ENCODE measurements around the gene PPP1R14C. TPM values are rescaled to one million over a fixed set of nuclear protein-coding genes. Genes with fewer than 3 reads are reported as not detected.

PPP1R14C gene
- polyA plus RNA-seq, 1 donor (not counting 4 experiments of a cell fraction or from before 2014, with no cell fraction given): 50.6 TPM

DNA sequence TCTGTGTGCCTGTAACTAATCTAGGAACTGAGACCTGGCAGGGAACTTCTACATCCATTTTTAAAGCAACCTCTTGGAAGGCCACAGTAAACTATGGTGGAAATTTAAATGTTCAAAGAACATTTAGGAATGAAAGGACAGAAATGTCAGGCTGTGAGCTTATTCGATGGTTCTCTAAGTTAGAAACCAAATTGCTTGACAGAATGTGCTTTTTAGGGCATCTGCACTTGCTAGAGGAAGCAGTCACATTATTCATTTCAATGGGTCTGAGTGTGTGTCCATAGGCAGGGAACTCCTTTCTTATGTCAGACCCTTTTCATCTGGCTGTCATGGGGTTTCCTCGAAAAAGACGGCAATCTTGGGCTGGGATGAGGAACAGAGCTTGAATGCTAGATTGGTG is 84.4 kb downstream of the PPP1R14C start:
- dilution Hi-C loops (cut with MboI; ENCODE audit: extremely low pct_ligation_motif_present, low sequenced_read_pairs): no loop called here
- Histone ChIP-seq H3K79me2 (ENCODE audit: control insufficient read depth, insufficient read depth, low read length) (peaks cover 3% of the 10 kb centered on the region), H3K9me1 (ENCODE audit: control insufficient read depth, extremely low read depth, insufficient read depth, low read length) (peaks cover 2% of the 10 kb centered on the region), H3K4me1 (ENCODE audit: control insufficient read depth, extremely low read depth, insufficient read depth, low read length) (peaks cover 30% of the 10 kb centered on the region), H3K27me3 (ENCODE audit: control insufficient read depth, extremely low read depth, insufficient read depth, low read length) (no peaks in the 10 kb centered on the region), H3K4me2 (ENCODE audit: control insufficient read depth, extremely low read depth, insufficient read depth, low read depth, low read length) (no peak overlapping the region), H3K9me3 (ENCODE audit: control insufficient read depth, low read depth, low read length) (no peaks in the 10 kb centered on the region), H3K4me3 (ENCODE audit: control insufficient read depth in 2 of 3, extremely low read depth in 1 of 3, insufficient read depth in 2 of 3, low read depth in 1 of 3, low read length in 3 of 3) (no peak overlapping the region), H2AFZ (ENCODE audit: control insufficient read depth, low read length) (no peak overlapping the region), H3K27ac (ENCODE audit: control insufficient read depth, insufficient read depth, low read length) (no peak overlapping the region), H3K36me3 (ENCODE audit: control insufficient read depth in 2 of 2, extremely low read depth in 1 of 2, insufficient read depth in 2 of 2, low read length in 2 of 2) (peaks cover 0 to 3% of the 10 kb centered on the region in 2 experiments), H3K9ac (ENCODE audit: control insufficient read depth, extremely low read depth, insufficient read depth, low read length) (no peak overlapping the region), H4K20me1 (ENCODE audit: control insufficient read depth, extremely low read depth, insufficient read depth, low read length) (no peaks in the 10 kb centered on the region)
- DNase-seq (ENCODE audit: low read depth, low spot score) (no peak), FAIRE-seq (peak; percentile 5)
- no peak for TF ChIP-seq EZH2 (IDR thresholded peaks at IDR 0.05; ENCODE audit: low read length)
- TF ChIP-seq, protein P1, sequence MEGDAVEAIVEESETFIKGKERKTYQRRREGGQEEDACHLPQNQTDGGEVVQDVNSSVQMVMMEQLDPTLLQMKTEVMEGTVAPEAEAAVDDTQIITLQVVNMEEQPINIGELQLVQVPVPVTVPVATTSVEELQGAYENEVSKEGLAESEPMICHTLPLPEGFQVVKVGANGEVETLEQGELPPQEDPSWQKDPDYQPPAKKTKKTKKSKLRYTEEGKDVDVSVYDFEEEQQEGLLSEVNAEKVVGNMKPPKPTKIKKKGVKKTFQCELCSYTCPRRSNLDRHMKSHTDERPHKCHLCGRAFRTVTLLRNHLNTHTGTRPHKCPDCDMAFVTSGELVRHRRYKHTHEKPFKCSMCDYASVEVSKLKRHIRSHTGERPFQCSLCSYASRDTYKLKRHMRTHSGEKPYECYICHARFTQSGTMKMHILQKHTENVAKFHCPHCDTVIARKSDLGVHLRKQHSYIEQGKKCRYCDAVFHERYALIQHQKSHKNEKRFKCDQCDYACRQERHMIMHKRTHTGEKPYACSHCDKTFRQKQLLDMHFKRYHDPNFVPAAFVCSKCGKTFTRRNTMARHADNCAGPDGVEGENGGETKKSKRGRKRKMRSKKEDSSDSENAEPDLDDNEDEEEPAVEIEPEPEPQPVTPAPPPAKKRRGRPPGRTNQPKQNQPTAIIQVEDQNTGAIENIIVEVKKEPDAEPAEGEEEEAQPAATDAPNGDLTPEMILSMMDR (optimal IDR thresholded peaks at IDR 0.05 in 1 of 3, IDR thresholded peaks at IDR 0.05 in 1 of 3, conservative IDR thresholded peaks at IDR 0.05 in 1 of 3; ENCODE audit: extremely low read depth in 1 of 3, insufficient read depth in 2 of 3, low read length in 3 of 3): no peak

DNA sequence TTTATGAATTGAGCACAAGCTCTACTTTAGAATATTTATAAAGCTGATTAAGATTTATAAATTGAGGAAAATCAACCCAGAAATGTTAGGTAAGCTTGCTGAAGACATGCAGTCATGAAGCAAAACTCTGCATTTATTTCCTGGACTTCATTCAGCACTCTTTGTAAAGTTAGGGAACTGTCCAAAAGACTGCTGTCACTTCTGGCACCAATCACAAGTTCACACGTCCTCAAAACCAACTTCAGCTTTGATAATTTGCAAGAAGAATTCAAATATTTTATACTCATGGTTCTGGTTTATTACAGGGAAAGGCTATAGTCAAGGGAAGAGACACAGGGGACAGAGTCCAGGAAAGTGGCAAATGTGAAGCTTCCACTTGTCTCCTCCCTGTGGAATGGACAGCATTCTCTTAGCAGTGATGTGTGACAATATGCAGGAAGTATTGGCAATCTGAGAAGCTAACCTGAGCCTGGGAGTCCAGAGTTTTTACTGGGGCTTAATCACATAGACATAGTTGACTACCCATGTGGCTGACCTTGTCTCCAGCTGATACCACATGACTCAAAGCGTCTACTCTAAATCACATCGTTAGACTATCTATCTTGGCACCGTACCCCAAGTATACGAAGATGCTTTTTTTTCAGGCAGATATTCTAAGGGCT is 85.4 kb downstream of the PPP1R14C start:
- no peak for DNase-seq (ENCODE audit: low read depth, low spot score)
- Histone ChIP-seq H3K27me3 (ENCODE audit: control insufficient read depth, extremely low read depth, insufficient read depth, low read length) (no peaks in the 10 kb centered on the region), H3K9me3 (ENCODE audit: control insufficient read depth, low read depth, low read length) (no peaks in the 10 kb centered on the region), H2AFZ (ENCODE audit: control insufficient read depth, low read length) (no peak overlapping the region), H3K4me1 (ENCODE audit: control insufficient read depth, extremely low read depth, insufficient read depth, low read length) (peaks cover 40% of the 10 kb centered on the region), H3K4me2 (ENCODE audit: control insufficient read depth, extremely low read depth, insufficient read depth, low read depth, low read length) (no peak overlapping the region), H3K79me2 (ENCODE audit: control insufficient read depth, insufficient read depth, low read length) (peaks cover 11% of the 10 kb centered on the region), H3K9me1 (ENCODE audit: control insufficient read depth, extremely low read depth, insufficient read depth, low read length) (peaks cover 2% of the 10 kb centered on the region), H3K4me3 (ENCODE audit: control insufficient read depth in 2 of 3, extremely low read depth in 1 of 3, insufficient read depth in 2 of 3, low read depth in 1 of 3, low read length in 3 of 3) (no peak overlapping the region), H4K20me1 (ENCODE audit: control insufficient read depth, extremely low read depth, insufficient read depth, low read length) (no peaks in the 10 kb centered on the region), H3K36me3 (ENCODE audit: control insufficient read depth in 2 of 2, extremely low read depth in 1 of 2, insufficient read depth in 2 of 2, low read length in 2 of 2) (peaks cover 0 to 3% of the 10 kb centered on the region in 2 experiments), H3K9ac (ENCODE audit: control insufficient read depth, extremely low read depth, insufficient read depth, low read length) (no peak overlapping the region), H3K27ac (ENCODE audit: control insufficient read depth, insufficient read depth, low read length) (no peak overlapping the region)
- FAIRE-seq: no peak
- dilution Hi-C loops (cut with MboI; ENCODE audit: extremely low pct_ligation_motif_present, low sequenced_read_pairs): no loop called here
- TF ChIP-seq, protein P1 (optimal IDR thresholded peaks at IDR 0.05 in 1 of 3, IDR thresholded peaks at IDR 0.05 in 1 of 3, conservative IDR thresholded peaks at IDR 0.05 in 1 of 3; ENCODE audit: extremely low read depth in 1 of 3, insufficient read depth in 2 of 3, low read length in 3 of 3): no peak
- TF ChIP-seq EZH2 (IDR thresholded peaks at IDR 0.05; ENCODE audit: low read length): no peak

All from keratinocyte (primary cell).